Tibial artery (tissue), 4 donors: ENCODE results near the gene RALGPS2.
"Not testable (repeated sequence)": the region's sequence is repeated elsewhere in the genome, so short reads cannot be mapped to it uniquely, and the experiment has no call there.

Experiments used
- DNase-seq, 2 donors: peaks; one replicate each; pipeline ENCODE4 v3.0.0-alpha.2; 2019
- H3K27ac ChIP-seq, 2 donors: fragments of 200-600 bp; sonication (generic) in 1 of 2; 1 replicate in 1 of 2; 2 replicates in 1 of 2; pipeline ENCODE4 v1.5.1; 2018 to 2019; ENCODE audit warnings: mild to moderate bottlenecking in 1 of 2
- H3K27me3 ChIP-seq, 2 donors: fragments of 200-600 bp; sonication (generic) in 1 of 2; one replicate each; pipeline versions ENCODE4 v1.5.1 to v1.6.0; 2016 to 2019
- H3K36me3 ChIP-seq, 3 donors: fragments of 200-600 bp; sonication (generic) in 2 of 3; one replicate each; pipeline ENCODE4 v1.5.1; 2016 to 2019; ENCODE audit warnings: mild to moderate bottlenecking in 2 of 3
- H3K4me1 ChIP-seq, 4 donors: fragments of 200-600 bp; sonication (generic) in 2 of 4; 1 replicate in 3 of 4; 2 replicates in 1 of 4; pipeline ENCODE4 v1.5.1; 2016 to 2019
- H3K4me3 ChIP-seq, 2 donors: fragments of 200-600 bp; sonication (generic) in 1 of 2; 1 replicate in 1 of 2; 2 replicates in 1 of 2; pipeline ENCODE4 v1.5.1; 2018 to 2019; ENCODE audit warnings: mild to moderate bottlenecking in 2 of 2
- H3K9me3 ChIP-seq, 3 donors: fragments of 200-600 bp; sonication (generic) in 1 of 3; one replicate each; pipeline ENCODE4 v1.5.1; 2016 to 2019
- intact Hi-C: fragments of 100-400 bp; cut with DNase I; formaldehyde crosslinking; loops from one replicate; pipeline ENCODE4 v1.15.0; 2023; ENCODE audit warnings: low total_unique reads
- TF ChIP-seq, protein P1 (sequence below), 2 experiments: fragments of 200-600 bp in 1 of 2; fragments of 450-650 bp in 1 of 2; IDR thresholded peaks; one replicate each; pipeline ENCODE4 v1.5.1; 2017 to 2019; ENCODE audit warnings: antibody characterized with exemption in 2 of 2, mild to moderate bottlenecking in 1 of 2, moderate library complexity in 1 of 2

RALGPS2 gene

DNA sequence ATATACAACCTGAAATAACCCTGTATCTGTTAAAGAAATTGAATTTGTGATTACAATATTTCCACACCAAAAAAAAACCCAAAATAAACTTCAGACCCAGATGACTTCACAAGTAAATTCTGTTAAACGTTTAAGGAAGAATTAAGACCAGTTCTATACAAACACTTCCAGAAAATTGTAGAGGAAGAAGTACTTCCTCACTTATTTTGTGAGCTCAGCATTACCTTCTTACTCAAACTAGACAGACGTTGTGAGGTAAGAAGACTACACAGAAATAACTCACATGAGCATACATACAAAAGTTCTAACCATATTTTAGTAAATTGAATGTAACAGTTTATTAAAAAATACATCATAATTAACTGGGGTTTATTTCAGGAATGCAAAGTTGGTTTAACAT lies 18.8 kb downstream of the RALGPS2 start:
- Histone ChIP-seq H3K4me1 (no peaks in the 10 kb centered on the region), H3K9me3 (no peaks in the 10 kb centered on the region), H3K36me3 (no peaks in the 10 kb centered on the region), H3K27me3 (no peaks in the 10 kb centered on the region), H3K27ac (no peak overlapping the region), H3K4me3 (no peak overlapping the region)
- TF ChIP-seq, protein P1, sequence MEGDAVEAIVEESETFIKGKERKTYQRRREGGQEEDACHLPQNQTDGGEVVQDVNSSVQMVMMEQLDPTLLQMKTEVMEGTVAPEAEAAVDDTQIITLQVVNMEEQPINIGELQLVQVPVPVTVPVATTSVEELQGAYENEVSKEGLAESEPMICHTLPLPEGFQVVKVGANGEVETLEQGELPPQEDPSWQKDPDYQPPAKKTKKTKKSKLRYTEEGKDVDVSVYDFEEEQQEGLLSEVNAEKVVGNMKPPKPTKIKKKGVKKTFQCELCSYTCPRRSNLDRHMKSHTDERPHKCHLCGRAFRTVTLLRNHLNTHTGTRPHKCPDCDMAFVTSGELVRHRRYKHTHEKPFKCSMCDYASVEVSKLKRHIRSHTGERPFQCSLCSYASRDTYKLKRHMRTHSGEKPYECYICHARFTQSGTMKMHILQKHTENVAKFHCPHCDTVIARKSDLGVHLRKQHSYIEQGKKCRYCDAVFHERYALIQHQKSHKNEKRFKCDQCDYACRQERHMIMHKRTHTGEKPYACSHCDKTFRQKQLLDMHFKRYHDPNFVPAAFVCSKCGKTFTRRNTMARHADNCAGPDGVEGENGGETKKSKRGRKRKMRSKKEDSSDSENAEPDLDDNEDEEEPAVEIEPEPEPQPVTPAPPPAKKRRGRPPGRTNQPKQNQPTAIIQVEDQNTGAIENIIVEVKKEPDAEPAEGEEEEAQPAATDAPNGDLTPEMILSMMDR (IDR thresholded peaks at IDR 0.05), result no peak
- intact Hi-C loops, result no loop called here
- no peak for DNase-seq

DNA sequence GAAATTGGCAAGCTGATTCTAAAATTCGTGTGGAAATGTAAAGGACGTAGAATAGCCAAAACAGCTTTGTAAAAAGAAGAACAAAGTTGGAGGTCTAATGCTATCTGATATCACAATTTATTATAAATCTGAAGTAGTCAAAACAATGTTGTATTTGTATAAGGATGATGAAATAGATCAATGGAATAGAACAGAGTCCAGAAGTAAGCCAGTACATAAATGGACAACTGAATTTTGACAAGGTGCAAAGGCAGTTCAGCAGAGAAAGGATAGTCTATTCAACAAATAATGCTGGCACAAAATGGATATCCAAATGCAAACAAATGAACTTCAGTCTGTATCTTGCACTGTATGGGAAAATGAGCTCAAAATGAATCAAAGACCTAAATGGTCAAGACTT lies 20.2 kb downstream of the RALGPS2 start:
- DNase-seq, result no peak
- H3K27ac ChIP-seq, result no peak overlapping the region
- H3K27me3 ChIP-seq, result no peaks in the 10 kb centered on the region
- no peak overlapping the region for H3K4me3 ChIP-seq
- H3K36me3 ChIP-seq, result no peaks in the 10 kb centered on the region
- no peaks in the 10 kb centered on the region for H3K9me3 ChIP-seq
- intact Hi-C loops, result no loop called here
- TF ChIP-seq, protein P1 (IDR thresholded peaks at IDR 0.05), result no peak
- no peaks in the 10 kb centered on the region for H3K4me1 ChIP-seq

DNA sequence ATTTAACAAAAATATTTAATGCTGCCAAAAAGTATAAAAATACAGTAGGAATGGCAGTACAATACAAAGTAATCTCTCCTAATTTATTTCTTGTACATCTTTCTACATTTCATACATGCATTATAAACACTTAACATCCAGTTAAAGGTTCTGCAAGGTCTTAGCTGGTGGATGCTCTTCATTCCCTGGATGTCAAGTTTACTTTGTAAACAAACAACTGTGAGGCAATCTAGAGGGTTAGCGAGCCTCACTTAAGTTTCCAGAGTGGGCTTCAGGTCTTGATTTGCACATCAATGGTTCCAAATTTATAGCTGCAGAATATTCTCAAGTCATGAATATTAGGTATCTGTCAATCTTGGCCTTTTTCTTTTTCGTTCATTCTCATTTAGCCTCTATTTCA lies 21.3 kb downstream of the RALGPS2 start:
- no peaks in the 10 kb centered on the region for H3K36me3 ChIP-seq
- H3K4me1 ChIP-seq, result no peaks in the 10 kb centered on the region
- TF ChIP-seq, protein P1 (IDR thresholded peaks at IDR 0.05), result no peak
- no peaks in the 10 kb centered on the region for H3K9me3 ChIP-seq
- no peaks in the 10 kb centered on the region for H3K27me3 ChIP-seq
- H3K4me3 ChIP-seq, result no peak overlapping the region
- DNase-seq, result no peak
- intact Hi-C loops, result loop anchor here (2.0 kb wide), 1 partner anchor 24 kb away; no protein-coding TSS in a partner anchor
- H3K27ac ChIP-seq, result no peak overlapping the region

DNA sequence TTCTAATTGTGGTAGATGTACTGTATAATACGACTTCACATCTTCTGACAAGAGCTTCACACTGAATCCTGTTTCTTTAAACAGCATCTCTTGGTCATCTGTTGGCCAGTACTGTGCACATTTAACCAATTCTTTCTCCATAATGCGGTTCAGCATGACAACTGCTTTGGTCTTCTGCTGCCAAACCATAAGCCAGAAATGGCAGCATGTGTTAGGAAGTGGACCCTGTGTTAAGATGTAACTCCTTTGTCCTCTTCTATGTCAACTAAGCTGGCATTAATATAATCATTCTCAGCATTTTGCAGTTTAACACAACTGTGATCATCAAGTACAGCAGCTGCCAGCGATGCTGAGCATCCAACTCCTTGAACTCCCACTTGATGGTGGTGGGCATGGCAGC lies 22.3 kb downstream of the RALGPS2 start:
- not testable (repeated sequence) for DNase-seq, H3K27me3 ChIP-seq
- intact Hi-C loops, result loop anchor here (2.0 kb wide), 1 partner anchor 23 kb away; no protein-coding TSS in a partner anchor

DNA sequence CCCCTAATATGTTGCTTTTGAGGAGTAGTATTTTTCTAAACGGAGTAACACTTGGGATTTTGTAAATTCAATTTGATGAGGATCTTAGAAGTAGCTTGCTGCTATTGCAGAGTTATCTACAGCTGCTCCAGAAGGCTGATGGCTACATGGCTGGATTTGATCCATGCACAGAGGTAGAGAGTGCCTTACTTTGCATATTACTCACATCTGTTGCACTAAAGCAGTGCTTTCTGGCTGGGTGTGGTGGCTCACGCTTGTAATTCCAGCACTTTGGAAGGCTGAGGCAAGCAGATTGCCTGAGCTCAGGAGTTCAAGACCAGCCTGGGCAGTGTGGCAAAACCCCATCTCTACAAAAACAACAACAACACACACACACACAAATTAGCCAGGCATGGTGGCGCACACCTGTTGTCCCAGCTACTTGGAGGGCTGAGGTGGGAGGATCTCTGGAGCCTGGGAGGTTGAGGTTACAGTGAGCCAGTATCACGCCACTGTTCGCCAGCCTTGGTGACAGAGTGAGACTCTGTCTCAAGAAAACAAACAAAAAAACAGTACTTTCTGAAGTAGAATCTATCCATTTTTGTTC lies 24.6 kb downstream of the RALGPS2 start:
- Histone ChIP-seq H3K27ac (no peak overlapping the region), H3K27me3 (no peaks in the 10 kb centered on the region), H3K9me3 (no peaks in the 10 kb centered on the region), H3K36me3 (no peaks in the 10 kb centered on the region), H3K4me1 (peaks cover 0 to 3% (median 0%) of the 10 kb centered on the region in 4 donors), H3K4me3 (no peak overlapping the region)
- DNase-seq, result no peak
- TF ChIP-seq, protein P1 (IDR thresholded peaks at IDR 0.05), result no peak
- intact Hi-C loops, result no loop called here

More for the DNA sequence above, 22.3 kb downstream of the RALGPS2 start:
- H3K27ac ChIP-seq, H3K9me3 ChIP-seq, H3K4me1 ChIP-seq, H3K4me3 ChIP-seq, H3K36me3 ChIP-seq: not testable (repeated sequence)

DNA sequence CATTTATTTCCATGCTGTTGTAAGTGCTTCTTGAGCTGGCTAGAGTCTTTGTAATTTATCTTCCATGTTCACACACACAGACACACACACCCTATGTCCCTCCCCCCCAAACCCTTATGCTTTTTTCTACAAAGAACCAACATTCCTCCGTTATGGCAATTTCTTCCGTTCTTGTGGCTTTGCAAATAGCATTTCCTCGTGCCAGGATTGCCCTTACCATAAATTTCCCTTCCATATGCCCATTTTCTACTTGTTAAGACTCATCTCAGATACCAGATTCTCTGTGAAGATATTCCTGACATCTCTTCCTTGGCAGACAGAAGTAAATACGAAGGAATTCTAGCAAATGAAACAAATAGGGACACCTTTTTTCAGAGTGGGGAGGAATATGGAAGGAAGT lies 26.0 kb downstream of the RALGPS2 start:
- DNase-seq, result no peak
- Histone ChIP-seq H3K36me3 (no peaks in the 10 kb centered on the region), H3K4me3 (no peak overlapping the region), H3K9me3 (no peaks in the 10 kb centered on the region), H3K4me1 (peaks cover 0 to 3% (median 0%) of the 10 kb centered on the region in 4 donors), H3K27me3 (no peaks in the 10 kb centered on the region), H3K27ac (no peak overlapping the region)
- intact Hi-C loops, result no loop called here
- TF ChIP-seq, protein P1 (IDR thresholded peaks at IDR 0.05), result no peak
